ENCODE data around the gene TNFSF13.

TNFSF13 gene

DNA sequence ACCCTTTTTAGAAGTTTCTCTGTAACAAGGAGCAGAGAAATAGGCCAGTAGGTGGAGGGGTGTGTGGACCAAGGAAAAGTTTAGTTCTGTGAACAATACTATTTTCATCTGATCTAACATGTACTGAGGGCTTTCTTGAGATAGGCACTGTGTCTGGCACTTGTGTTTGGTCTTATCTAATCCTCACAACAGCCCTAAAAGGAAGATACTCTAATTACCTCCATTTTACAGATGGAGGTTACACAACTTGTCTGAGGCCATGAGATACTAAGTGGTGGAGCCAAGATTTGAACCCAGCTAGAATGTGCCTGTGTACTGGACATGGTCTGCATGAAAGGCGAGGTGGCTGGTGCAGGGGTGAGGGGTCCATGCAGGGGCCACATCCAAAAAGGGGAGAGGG is 5.2 kb upstream of the TNFSF13 start:
- no peak for DNase-seq

DNA sequence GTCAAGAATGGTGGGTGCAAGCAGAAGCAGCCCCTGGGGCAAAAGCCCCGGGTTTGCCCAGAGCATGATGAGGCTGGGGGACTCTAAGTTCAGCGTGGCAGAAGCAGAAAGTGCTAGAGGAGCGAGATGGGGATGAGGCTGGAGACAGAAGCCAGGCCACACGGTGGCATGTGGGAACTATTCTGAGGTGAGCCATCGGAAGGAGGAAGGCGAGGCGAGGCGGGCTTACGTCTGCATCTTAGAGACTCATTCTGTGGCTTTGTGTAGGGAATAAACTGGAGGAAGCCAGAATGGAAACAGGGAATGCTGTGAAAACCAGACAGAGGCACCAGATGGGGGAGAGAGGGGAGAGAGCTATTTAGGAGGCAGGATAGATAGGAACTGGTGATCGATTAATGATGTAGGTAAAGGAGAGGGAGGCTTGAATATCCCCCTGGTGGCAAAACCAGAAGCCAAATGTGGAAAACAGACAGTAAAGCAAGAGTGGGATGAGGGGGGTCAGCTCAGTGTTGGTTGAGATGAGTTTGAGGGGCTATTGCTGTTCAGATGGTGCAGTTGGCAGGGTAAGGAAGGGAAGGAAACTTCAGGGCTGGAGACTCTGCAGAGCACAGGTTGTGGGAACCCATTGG is 3.1 kb upstream of the TNFSF13 start:
- DNase-seq = no peak

DNA sequence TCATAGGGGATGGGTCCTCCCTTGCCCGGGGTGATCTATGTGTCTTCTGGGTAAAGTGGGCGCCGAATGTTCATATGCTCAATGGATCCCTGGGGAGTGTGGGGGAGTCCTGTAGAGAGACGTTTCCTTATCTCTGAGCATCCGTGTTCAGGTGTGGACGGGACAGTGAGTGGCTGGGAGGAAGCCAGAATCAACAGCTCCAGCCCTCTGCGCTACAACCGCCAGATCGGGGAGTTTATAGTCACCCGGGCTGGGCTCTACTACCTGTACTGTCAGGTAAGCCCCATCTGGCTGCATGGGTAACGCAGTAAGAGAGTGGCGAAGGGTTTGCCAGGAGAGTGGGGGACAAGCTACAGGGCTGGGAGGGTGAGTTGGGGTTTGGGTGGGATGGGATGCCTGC is 1.9 kb upstream of the TNFSF13 start:
- DNase-seq = no peak

DNA sequence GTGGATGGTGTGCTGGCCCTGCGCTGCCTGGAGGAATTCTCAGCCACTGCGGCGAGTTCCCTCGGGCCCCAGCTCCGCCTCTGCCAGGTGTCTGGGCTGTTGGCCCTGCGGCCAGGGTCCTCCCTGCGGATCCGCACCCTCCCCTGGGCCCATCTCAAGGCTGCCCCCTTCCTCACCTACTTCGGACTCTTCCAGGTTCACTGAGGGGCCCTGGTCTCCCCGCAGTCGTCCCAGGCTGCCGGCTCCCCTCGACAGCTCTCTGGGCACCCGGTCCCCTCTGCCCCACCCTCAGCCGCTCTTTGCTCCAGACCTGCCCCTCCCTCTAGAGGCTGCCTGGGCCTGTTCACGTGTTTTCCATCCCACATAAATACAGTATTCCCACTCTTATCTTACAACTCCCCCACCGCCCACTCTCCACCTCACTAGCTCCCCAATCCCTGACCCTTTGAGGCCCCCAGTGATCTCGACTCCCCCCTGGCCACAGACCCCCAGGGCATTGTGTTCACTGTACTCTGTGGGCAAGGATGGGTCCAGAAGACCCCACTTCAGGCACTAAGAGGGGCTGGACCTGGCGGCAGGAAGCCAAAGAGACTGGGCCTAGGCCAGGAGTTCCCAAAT is 1.3 kb upstream of the TNFSF13 start:
- DNase-seq = no peak

DNA sequence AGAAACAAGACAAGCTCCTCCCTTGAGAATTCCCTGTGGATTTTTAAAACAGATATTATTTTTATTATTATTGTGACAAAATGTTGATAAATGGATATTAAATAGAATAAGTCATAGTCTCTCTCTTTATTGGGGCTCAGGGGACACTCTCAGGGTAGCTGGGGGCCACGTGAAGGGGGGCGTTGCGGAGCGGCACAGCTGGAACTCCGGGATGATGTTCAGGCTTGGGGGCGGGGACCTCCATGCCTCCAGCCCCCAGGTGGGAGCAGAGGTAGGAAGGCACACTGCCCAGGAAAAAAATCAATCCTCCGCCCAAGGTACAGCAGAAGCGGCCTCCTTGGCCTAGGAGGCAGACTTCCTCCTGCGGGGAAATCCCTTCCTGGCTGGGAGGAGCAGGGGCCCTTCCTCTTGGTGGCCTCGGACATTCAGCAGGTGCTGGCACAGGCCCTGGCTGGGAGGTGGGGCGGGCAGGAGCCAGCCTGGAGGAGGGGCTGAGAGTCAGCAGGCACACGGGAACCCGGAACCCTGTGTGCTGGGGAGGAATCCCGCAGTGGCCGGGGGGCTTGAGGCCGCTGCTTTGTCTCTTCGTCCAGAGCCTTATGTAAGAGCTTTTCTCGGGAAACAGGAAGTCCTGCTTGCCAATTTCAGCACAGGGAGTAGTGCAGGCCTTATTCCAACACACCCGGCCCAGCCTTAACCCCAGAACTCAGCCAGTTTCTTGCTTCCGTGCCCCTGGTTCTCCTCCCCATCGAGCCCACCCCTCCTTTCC is 591 bp upstream of the TNFSF13 start:
- peak; percentile 20 for DNase-seq

DNA sequence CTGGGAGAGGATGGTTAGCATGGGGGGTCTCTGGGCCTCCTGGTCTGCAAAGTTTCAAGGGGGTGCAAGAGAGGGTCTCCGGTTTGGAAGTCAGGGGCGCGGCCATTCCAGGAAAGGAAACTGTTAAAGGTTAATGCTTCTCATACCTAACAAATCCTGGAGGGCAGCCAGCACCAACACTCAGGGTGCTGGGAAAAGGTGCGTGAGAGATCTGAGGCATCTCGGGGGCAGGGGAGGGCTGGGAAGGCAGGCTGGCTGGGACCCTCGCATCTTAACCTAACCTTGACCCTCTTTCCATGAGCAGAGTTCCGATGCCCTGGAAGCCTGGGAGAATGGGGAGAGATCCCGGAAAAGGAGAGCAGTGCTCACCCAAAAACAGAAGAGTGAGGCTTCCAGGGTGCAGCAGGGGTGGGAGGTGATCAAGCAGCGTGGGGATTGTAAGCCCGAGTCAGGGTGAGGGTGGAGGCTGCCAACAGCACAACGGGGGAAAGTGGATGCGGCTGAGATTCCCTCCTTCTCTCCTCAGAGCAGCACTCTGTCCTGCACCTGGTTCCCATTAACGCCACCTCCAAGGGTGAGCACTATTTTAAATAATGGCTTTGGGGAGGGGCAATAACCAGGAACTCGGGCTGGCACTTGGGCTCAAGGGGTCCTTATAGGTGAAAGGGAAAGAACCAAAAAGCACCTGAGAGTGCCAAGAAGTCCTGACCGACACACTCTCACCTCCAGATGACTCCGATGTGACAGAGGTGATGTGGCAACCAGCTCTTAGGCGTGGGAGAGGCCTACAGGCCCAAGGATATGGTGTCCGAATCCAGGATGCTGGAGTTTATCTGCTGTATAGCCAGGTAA is 996 bp downstream of the TNFSF13 start:
- DNase-seq = no peak

DNA sequence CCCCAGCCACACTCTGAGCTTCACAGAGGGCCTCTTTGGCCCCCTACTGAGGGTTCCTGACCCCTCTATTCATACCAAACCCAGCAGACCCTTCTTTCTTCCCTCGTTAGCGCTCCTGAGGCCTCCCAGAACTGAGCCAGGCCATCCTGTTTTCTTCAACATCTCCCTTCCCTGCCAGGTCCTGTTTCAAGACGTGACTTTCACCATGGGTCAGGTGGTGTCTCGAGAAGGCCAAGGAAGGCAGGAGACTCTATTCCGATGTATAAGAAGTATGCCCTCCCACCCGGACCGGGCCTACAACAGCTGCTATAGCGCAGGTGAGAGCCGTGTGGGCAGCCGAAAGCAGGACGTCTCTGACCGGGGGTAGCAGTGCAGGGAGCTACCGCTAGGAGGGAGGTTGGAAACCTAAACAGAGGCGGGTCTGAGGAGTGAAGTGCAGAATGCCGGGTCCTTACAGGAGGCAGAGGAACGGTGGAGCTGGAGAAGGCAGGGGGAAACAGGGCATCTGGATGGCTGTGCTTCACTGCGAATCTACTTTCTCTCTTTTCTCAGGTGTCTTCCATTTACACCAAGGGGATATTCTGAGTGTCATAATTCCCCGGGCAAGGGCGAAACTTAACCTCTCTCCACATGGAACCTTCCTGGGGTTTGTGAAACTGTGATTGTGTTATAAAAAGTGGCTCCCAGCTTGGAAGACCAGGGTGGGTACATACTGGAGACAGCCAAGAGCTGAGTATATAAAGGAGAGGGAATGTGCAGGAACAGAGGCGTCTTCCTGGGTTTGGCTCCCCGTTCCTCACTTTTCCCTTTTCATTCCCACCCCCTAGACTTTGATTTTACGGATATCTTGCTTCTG is 1.9 kb downstream of the TNFSF13 start:
- DNase-seq = peak; percentile 39

DNA sequence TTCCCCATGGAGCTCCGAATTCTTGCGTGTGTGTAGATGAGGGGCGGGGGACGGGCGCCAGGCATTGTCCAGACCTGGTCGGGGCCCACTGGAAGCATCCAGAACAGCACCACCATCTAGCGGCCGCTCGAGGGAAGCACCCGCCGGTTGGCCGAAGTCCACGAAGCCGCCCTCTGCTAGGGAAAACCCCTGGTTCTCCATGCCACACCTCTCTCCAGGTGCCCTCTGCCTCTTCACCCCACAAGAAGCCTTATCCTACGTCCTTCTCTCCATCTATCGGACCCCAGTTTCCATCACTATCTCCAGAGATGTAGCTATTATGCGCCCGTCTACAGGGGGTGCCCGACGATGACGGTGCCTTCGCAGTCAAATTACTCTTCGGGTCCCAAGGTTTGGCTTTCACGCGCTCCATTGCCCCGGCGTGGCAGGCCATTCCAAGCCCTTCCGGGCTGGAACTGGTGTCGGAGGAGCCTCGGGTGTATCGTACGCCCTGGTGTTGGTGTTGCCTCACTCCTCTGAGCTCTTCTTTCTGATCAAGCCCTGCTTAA is 2.6 kb downstream of the TNFSF13 start:
- peak; percentile 74 for DNase-seq

DNA sequence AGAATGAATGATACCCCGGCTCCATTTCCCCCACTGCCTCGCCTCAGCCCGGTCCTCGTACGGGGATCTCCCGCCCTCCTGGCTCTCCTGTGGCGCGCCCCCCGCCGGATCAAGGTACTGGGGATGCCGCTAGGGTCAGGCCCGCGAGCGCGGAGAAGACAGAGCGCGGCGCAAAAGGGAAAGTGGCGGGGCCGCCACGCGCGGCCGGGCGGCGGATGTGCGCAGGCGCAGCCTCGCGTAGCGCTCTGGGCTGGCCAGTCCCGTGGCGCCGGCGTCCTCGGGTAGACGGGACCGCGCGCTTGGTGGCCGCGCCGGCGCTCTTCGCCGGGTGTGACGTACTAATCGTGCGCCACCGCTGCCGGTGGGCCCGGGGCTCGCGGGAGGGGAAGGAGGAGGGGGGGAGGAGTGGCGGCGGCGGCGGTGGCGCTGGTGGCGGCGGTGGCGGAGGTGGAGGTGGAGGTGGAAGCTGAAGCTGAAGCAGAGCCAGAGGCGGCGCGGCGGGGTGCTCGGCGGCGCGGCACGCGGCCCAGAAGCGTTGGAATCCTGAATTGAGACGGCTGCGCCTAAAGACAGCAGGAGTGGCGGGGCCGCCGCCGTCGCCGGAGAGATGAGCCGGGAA is 3.1 kb downstream of the TNFSF13 start, which contains the start of gene SENP3:
Gene SENP3, plus strand, starts transcription at position 331 of the 619 bp plus-strand sequence. CDS start 1,158 bp downstream, outside the sequence.
- peak; percentile 81 for DNase-seq

DNA sequence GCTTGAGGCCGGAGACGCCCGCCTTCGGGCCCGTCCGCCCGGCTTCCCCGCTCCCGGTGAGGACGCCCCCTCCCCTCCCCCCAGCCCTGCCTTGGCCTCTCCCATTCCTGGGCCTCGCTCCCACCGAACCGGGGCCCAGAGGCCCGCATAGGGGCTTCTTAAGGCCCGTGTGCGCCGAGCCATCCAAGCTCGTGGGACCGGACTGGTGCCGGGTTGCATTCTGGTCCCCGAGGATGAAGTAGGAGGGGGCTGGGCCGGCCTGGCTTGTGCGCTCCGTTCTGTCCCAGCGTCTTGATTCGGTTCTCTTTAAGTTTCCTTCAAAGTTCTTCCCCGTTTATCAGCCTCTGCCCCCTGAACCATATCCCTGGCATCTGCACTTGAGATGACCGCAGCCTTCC is 3.7 kb downstream of the TNFSF13 start:
- DNase-seq = no peak

DNA sequence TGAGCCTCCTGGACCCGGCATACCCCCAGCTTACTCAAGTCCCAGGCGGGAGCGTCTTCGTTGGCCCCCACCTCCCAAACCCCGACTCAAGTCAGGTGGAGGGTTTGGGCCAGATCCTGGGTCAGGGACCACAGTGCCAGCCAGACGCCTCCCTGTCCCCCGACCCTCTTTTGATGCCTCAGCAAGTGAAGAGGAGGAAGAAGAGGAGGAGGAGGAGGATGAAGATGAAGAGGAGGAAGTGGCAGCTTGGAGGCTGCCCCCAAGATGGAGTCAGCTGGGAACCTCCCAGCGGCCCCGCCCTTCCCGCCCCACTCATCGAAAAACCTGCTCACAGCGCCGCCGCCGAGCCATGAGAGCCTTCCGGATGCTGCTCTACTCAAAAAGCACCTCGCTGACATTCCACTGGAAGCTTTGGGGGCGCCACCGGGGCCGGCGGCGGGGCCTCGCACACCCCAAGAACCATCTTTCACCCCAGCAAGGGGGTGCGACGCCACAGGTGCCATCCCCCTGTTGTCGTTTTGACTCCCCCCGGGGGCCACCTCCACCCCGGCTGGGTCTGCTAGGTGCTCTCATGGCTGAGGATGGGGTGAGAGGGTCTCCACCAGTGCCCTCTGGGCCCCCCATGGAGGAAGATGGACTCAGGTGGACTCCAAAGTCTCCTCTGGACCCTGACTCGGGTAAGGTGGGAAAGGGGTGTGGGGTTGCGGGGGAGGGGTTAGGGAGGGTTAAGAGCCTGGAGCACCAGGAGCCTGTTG is 4.7 kb downstream of the TNFSF13 start:
- DNase-seq = no peak

DNA sequence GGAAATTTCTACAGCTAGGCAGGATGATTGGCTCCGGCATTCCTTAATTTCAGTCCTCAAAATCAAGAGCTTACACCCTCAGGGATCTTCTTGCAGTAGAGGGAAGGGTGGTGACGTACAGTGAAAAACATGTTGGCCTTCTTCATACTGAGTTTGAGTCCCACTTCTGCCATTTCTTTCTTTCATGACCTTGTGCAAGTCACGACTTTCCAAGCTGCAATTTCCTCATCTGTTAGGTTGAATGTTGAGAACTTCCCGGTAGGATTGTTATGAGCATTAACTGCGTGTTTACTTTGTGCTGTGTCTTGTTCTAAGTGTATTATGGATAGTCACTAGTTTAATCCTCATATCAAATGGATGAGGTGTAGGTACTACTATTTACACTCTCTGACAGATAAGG is 11.0 kb downstream of the TNFSF13 start:
- no peak for DNase-seq

DNA sequence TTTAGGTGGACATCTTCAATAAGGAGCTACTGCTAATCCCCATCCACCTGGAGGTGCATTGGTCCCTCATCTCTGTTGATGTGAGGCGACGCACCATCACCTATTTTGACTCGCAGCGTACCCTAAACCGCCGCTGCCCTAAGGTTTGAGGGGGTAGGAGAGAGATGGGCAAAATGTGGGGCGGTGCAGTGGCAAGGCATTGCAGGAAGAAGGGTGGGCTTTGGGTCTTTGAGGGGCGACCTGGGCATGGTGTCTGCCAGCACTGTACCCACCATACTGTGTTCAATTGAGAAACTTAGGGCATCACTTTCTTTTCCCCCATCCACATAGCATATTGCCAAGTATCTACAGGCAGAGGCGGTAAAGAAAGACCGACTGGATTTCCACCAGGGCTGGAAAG is 11.8 kb downstream of the TNFSF13 start:
- DNase-seq = no peak

DNA sequence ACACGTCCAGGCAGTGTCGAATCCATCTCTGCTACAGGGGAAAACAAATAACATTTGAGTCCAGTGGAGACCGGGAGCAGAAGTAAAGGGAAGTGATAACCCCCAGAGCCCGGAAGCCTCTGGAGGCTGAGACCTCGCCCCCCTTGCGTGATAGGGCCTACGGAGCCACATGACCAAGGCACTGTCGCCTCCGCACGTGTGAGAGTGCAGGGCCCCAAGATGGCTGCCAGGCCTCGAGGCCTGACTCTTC is 13.7 kb downstream of the TNFSF13 start:
- no peak for DNase-seq

DNA sequence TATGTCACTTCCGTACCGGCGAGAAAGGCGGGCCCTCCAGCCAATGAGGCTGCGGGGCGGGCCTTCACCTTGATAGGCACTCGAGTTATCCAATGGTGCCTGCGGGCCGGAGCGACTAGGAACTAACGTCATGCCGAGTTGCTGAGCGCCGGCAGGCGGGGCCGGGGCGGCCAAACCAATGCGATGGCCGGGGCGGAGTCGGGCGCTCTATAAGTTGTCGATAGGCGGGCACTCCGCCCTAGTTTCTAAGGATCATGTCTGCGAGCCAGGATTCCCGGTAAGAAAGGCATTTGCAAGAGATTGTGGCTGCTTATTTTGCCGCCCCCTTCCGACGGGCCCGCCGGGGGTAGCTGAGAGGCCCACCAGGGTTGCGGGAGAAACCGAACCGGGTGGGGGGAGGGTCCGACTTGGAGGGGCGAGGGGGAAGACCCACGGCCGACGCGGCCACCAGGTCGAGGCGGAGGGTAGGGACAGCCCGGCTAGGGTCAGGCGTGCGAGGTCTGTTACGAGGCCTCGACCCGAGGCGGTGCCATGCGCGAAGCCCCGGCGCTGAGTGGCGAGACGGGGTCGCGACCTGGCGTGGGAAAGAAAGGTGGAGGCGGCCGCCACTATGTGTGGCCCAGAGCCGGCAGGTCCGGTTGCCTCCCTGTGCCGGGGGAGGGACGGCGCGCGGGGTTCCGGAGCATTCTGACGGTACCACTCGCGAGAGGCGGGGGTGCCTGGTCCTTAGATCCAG is 14.2 kb downstream of the TNFSF13 start:
- peak; percentile 97 for DNase-seq

DNA sequence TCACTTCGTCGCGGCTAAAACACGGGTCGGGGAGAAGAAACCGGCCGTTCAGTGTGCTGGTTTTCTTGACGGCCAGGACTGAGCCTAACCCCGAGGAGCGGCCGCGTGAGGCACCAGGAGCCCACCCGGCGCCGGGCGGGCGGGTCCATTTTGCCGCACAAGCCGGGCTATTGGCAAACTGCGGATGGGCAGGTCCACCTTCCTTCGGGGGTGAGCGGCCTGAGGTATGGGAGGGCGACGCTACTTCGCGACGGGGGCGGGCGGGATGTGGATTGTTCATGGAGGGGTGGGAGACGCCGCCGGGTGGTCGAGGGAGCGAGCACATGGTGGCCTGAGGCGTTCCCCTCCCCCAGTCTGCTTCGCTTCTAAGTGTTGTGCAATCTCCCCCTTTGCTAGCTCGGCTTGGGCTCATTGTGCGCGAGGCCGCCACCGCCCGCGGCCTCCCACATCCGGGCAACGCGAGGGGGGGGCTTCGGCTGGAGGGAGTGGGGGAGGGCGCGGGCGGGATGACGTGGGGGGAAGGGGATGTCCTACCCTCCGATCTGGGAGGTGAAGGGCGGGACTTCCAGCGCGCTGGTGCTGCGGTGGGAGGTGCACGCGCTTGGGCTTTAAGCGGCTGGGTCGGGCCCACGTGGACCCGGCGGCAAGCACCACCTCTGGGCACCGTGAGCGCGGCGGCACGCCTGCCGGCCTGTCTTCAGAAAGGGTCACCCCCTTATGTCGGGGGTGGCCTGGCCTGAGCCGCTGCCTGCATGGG is 15.0 kb downstream of the TNFSF13 start:
- DNase-seq = peak; percentile 80

DNA sequence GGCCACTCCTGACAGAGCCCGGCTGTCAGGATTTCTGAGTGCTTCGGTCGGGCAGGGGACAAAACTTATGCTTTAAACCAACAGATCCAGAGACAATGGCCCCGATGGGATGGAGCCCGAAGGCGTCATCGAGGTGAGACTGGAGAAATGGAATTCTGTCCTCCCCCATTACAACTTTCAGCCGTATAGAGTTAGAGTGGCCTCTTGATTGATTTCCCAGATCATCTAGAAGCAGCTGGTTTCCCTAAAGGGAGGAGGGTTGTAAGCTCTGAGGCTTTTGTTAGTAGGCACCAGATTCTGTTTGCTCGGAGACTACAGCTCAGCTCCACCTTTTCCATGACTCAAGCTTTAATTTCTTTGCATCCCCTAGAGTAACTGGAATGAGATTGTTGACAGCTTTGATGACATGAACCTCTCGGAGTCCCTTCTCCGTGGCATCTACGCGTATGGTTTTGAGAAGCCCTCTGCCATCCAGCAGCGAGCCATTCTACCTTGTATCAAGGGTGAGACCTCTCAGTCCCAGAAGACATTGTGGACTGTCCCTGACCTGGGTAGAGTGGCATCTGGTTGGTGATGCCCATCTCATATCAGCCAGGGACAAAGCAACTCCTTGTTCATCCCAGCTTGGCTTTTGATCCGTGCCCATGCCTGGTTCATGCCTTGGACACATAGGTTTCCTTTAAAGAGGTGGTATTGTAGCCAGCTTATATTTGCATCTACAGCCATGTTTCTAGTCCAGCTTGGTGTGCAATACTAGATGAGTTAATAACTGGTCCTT is 15.8 kb downstream of the TNFSF13 start:
- DNase-seq = no peak

DNA sequence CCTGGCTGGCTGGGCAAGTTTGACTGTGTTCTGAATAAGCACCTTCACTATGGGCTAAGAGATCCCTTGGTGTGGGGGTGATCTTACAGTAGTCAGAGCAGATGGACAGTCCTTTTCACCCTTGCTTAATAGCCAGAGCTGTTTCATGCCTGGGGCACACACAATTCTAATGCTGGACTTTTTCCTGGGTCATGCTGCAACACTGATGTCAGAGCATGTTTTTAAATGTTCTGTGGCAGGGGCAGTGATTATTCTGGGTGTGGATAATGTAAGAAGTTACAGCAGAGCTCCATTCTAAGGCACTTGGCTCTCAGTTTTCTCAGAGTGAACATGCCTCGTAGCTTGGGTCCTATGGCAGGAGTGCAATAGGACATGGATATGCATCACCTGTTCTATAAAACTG is 16.9 kb downstream of the TNFSF13 start:
- DNase-seq = no peak

DNA sequence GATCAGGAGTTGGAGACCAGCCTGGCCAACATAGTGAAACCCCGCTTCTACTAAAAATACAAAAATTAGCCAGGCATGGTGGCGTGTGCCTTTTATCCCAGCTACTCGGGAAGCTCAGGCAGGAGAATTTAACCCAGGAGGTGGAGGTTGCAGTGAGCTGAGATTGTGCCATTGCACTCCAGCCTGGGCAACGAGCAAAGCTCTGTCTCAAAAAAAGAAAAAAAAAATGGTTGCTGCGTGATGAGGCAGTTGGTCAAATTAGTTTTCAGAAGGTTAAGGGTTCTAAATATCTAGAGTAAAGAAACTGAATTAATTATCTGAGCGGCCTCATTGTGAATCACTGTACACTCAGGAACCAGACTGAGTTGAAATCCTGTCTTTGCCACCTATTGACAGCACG is 17.4 kb downstream of the TNFSF13 start:
- no peak for DNase-seq
